GM19023 (cell line): ENCODE data around the gene VIPR1.

Source experiments
- ATAC-seq: cut with Tn5 transposase; IDR thresholded peaks from one replicate; pipeline ENCODE4 v1.9.1; 2021; ENCODE audit warnings: mild to moderate bottlenecking, moderate library complexity; ENCODE audit not compliant: unreplicated experiment

VIPR1 gene

DNA sequence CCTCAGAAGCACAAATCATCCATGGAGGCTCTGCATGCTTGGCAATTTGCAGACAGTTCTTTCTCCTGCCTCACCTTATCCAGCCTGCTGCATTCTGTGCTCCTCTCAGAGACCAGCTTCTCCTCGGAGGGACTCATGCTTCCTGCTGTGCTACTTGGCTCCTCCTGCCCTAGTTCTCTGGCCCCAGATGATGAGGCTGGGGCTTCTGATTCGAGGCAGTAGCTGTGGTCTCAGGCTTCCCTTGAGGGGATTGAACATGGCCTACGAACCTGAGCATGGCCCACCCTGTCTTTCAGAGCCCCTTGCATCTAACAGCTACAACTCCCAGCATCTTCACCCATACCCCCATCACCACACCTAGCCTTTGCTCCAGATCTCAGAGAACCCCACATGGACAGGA, 6.7 kb downstream of the VIPR1 start:
- ATAC-seq: no peak

DNA sequence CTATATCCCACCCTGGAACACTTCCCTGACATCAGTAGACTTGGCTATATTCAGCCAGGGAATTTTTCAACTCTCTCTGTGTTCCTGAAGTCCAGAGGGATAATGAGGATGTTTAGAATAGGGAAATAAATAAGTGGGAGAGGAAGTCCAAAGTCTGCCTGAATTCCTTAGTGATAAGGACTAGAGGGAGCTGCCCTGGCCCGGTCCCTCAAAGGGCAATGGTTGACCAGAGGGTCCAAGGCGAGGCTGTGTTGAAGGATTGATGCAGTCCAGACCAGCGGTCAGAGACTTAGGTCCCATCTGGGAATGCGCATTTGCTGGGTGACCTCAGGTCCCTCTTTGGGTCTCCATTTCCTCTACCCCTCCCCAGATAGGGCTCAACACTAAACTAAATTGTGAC, 7.9 kb downstream of the VIPR1 start:
- no peak for ATAC-seq

DNA sequence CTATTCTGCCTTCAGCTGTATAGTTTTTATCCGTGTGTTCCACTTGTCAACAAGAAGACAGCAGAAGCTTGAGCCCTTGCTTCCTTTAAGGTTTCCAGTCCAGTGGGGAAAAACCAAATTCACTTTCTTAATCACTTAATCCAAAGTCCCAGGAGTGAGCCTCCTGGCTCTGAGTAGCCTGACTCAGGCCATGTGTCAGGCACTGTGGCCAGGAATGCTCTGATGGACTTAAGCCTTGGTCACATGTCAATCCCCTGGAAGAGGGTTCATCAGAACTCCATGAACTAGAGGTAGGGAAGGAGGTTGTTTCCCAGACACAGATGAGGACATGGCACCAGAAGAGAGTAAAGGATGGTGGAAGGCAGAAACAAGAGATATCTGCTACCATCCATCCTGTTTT, 8.8 kb downstream of the VIPR1 start:
- no peak for ATAC-seq

DNA sequence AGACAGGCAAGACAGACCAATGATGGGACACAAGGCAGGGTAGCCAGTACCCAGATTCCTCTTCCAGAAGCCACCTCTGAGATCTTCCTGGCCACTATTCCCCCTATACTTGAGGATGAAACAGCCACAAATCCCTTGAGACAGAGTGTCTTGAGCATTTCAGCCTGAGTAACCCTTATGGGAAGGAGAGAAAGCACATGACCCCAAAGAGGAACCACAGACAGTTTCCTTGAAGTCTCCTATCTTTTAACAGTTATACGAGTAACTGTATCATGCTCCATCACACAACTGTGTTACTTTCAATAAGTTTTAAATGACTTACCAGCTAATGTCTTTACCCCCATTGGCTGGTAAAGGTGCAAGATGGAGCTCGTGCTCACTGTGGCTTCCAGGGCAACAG, 9.3 kb downstream of the VIPR1 start:
- ATAC-seq: no peak

DNA sequence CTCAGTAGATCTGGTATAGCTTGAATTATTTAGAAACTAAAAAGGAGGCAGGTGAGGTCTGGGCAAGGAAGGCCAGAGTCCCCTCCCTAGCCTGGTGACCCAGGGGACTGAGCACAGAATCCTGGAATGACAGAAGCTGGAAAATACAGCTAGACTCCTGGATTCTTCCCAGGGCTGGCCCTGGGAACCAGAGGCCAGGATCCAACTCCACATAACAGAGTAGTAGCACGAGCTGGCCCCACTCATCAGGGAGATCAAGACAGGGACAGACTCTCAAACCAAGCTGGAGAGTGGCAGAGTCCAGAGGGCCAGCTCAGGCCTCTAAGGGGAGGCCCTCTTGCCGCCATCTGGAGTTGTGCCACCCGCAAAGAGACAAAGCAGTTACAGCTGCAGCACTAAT, 10.7 kb downstream of the VIPR1 start:
- ATAC-seq: no peak

DNA sequence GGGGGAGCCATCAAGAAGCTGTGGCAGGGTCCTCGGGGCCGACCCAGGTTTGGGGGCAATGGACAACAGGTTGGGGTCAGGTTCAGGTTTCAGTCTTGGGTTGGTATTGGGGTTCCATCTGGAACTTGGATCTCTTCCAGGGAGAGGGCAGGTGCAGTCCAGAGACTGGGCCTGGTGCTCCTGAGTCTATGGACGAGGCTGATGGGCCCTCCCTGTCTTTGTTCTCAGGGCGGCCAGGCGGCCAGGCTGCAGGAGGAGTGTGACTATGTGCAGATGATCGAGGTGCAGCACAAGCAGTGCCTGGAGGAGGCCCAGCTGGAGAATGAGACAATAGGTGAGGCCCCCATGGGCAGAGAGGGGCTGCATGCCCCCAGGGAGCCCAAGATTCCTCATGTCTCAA, 11.1 kb downstream of the VIPR1 start:
- no peak for ATAC-seq

DNA sequence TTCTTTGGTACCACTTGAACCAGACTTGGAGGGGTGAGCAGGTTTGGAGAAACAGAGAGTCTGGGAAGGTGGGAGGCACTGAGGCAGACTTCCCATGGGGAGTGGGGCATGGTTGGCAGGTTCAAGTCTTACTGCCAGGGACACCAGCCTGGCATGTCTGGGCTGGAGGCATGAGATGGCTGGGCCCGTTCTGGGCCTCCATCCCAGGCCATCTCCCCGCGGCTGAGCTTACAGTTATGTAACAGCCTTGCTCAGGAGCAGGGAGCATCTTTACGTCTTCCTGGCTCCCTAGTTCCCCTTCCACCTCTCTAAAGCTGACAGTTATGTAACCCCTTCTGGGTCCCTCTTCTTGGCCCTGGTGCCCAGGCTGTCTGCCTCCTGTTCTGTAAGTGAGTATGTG, 12.4 kb downstream of the VIPR1 start:
- no peak for ATAC-seq

DNA sequence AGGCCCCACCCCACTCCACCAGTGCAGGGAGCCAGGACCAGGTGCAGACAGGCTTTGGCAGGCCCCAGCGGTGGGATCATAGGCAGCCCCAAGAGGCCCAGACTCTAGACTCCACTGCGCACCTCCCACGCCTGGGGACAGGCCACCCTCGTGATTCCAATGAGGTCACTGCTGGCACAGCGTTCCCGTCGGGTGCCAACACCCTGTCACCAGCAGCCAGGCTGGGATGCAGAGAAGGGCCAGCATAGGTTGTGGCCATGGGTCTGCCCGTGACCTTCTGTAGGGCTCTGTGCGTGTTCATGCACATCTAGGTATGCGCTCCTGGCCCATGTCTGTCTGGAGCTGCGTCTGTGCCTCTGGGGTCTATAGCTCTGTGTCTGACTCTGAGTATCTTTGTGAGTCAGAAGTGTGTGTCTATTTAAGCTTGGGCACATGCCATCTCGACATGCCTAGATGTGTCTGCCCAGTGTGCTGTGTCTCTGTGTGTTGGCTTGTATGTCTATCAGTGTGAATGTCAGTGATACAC, 13.0 kb downstream of the VIPR1 start:
- ATAC-seq: no peak

DNA sequence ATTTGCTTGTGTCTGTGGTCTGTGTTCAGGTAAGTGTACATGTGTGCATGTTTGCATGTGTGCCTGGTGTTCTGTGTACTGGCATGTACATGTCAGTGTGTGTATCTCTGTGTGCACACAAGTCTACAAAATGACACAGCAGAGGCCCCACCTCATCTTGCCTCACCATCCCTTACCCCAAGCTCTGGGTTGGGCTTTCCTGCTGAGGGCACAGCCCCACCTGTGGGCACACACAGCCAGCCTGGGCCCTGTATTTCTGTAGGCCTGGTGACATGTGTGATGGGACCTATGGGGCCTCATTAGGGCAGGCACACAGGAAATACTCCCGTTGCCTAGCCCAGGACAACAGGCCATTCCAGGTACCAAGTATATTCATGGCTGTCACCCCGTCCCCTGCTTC, 13.5 kb downstream of the VIPR1 start:
- ATAC-seq: no peak

DNA sequence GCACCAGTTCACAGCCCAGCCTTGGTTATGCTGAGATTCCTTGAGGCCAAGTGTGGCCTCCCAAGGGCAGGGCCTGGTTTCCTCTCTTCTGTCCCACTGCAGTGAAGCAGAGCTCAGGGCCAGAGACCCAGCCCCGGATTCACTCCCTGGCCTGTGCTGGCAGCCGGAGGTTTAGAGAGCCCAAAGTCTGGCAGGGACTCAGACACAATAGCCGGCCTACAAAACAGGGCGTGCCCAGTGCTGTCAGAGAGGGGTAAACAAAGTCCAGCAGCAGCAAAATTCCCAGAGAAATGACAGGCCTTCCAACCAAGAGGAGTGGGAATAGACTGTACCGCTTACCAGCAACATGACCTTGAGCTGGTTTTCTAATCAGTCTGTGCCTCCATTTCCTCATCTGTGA, 14.0 kb downstream of the VIPR1 start:
- ATAC-seq: no peak

DNA sequence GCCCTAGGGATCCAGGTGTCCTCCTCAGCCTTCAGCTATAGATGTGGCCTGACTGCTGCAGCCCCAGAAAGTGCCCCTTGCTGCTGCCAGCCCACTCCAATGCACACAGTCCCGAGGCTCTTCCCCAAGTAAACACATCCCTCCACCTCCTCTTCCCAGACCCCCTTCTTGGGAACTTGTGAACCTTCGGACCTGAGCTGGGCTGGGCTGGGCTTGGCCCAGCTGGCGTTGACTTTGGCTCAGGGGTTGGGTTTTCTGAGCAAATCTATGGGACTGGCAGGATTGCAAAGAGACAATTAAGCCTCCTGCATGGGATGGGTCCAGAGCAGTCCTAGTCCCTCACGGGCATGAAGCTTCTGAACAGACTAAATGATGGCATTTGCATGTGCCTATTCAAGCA, 14.7 kb downstream of the VIPR1 start:
- ATAC-seq: no peak

DNA sequence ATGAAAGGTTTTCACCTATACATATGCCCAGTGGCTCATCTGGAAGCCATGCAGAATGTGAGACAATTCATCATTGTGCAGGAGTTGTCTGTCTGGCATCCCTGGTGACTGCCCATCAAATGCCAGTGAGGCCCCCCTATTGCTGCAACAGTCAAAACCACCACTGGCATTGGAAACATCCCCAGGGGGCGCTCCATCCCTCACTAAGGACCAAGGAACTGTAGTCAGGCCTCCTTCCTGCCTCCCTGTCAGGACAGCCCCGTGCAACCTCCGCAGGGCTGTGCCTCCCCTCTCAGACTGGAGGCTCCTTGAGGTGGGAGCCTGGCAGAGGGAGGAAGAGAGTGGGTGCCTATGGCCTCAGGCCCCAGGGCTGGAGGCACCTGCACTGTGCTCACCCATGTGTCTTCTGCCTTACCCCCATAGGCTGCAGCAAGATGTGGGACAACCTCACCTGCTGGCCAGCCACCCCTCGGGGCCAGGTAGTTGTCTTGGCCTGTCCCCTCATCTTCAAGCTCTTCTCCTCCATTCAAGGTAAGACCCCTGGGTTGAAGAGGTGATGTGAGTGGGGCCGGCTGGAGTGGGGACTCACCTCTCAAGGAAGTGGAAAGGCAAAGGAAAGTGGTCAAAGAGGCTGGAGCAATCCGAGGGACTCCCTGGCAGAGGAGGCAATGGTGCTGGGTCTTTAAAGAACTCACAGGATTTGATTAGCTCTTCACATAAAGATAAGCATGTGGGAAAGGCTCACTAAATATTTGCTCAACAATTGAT, 16.5 kb downstream of the VIPR1 start:
- ATAC-seq: no peak

DNA sequence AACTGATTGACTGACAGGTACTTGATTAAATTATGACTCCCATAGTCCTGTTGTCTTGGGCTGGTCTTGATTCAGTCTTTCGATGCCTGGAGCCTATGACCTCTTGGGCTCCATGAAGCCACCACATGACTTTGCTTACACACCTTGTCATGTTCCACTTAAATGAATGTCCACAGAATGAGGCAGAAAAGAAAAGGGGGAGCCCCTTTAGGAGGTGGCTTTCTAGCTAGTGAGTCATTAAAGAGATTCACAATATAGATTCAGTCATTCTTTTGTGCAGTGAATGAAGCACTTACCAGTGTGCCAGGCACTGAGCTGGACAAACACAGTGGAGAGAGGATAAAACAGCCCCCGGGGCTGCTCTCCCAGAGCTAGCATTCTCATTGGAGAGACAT, 17.1 kb downstream of the VIPR1 start:
- ATAC-seq: no peak

DNA sequence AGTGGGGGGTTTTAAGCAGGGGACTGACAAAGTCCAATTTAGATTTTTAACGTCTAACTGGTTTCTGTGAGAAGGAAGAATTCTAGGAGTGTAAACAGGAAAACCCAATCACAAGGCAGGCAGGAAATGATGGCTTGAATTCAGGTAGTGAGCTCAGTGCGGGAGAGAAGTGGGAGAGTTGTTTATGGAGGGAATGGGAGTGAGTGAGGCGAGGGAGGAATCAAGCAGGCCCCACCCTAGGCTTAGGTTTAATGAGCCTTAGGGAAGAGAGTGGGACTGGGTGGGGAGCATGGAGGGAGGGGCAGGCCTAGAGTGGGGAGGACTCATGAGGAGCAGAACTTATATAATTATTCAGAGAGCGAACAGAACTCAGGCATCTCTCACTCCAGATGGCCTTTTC, 17.9 kb downstream of the VIPR1 start:
- no peak for ATAC-seq

DNA sequence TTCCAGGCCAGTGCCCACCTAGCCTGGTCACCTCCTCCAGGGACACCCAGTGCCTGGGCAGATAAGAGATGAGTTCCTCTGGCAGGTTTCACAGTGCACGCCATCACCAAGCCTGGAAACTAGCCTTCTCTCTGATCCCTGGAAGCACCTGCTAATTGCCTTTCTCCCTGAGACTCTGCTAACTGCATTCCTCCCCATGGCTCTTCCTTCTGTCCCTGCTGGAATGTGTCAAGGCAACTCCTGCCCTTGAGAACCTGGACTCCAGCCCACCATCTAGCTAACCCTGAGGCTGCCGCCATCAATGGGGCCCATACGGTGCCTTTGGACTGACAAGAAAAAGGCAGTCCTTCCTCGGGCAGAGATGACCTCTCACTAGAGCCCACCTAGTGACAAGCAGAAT, 18.5 kb downstream of the VIPR1 start:
- ATAC-seq: no peak

DNA sequence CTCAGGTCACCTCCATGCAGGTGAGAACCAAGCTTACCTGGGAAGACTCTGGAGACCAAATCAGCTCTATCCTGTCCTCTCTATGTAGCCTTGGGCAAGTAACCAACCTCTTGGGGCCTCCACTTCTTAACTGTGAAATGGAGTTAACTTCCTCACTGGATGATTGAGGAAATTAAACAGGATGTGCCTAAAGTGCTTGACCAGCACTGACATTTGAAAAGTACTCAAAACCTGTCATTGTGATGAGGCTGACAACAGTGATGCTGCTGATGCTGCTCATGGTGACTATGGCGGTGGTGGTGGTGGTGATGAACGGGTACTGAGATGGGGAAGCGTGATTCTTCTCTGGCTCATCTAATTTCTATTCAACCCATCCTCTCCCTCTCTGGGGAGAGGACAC, 22.3 kb downstream of the VIPR1 start:
- ATAC-seq: no peak

DNA sequence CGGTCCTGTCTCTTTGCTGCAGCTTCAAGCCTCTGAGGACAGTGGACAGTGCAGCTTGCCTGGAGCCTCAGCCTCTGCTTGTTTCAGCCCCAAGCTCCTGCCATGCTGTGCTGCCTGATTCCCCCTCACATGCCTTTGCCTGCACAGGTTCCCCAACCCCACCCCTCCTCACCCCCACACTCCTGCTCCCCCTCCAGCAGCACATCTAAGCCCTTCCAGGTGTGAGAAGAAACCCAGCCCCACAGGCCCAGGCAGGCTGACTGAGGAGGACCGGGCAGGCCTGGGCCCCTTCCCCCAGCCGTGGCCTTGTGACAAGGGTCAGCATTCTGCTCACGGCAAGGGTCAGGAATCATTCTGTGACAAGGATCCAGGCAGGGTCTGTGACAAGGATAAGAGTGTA, 22.8 kb downstream of the VIPR1 start:
- no peak for ATAC-seq

DNA sequence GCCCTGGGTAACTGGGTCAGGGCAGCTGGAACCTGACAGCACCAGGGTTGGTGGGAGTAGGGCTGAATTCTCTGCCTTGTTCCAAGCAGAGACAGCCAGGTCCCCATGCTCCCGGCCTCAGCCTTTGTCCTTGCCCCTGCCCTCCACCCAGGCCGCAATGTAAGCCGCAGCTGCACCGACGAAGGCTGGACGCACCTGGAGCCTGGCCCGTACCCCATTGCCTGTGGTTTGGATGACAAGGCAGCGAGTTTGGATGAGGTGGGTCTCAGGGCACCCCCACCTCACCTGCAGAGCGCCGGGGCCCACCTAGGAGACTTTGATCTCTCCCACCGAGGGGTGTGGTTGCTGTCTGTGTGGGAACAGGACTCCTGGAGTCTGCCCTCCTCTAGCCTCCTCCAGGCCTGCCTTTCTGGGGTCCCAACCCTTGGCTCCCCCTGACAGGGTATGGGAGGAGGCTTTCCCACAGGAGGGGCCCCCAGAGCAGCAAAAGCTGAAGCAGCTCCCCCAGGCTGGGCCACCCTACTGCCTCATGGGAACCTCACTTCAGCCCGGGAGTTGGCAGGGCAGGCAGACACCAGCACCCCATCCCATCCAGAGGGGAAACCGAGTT, 23.4 kb downstream of the VIPR1 start:
- ATAC-seq: no peak

DNA sequence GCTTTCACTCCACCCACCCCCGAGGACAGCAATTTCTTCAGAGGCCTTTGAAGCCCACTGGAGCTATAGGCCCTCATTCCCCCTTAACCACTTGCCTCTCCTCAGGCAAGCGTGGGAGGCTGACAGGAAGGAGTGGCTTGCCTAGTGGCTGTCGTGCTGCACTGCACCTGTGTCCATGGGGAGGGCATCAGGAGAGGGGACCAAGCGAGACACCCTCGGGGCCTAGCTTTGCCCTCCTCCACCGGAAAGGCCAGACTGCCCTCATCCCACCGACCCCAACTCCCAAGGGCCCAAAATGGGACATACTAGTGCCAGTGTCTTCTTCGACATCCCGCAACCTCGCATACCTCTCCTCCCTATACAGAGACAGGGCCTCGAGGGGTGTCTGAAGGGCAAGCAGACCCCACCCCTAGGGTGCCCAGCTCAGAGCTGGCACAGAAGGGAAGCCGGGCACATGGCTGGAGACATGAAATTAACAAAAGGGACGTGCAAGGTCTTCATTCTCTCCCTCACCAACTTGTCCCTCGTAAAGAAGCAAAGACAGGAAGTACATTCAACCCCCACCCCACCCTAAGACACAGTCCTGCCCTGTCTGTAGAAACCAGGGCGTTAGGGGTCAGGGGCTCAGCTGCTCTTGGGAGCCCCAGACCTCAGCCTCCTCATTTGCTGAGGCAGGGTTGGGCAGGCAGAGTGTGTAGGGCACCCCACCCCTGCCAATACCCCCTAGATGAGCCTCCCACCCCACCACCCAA, 24.3 kb downstream of the VIPR1 start:
- ATAC-seq: peak; percentile 54

DNA sequence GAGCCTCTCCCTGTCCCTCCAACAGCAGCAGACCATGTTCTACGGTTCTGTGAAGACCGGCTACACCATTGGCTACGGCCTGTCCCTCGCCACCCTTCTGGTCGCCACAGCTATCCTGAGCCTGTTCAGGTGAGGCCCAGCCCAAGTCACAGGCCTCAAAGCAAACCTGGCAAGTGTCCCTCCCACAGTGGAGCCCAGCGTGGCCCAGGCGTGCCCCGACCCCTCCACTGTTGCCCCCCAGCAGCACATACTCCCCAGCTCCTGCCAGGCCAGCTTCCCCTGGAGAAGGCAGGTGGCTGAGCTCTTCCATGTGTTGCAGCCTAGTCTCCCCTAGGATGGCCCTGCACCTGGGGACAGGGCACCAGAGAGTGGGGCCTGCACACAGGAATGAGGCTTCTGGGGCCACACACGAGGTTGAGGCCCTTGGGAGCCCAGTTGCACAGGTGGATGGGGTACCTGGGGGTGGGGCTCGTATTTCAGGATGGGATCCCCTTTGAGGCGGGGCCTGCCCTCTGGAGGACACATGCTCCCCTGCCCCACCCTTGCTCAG, 25.0 kb downstream of the VIPR1 start:
- no peak for ATAC-seq

DNA sequence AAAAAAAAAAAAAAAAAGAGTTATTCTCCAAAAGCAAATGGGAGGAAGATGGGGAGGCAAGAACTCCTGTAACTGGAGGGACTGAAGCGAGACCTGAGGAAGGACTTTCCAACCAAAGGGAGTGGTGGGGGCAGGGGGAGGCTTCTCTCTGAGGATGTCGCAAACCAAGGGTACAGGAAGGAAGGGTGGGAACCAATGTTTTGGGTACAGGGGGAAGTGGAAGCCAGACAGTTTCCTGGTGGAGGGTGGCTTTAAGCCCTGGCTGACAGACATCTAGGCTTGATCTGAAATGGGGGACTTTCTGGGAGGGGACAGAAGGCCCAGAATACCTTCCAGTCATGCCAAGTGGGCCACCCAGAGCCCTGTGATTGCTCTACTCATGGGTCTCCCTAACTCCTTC, 27.0 kb downstream of the VIPR1 start:
- ATAC-seq: no peak

DNA sequence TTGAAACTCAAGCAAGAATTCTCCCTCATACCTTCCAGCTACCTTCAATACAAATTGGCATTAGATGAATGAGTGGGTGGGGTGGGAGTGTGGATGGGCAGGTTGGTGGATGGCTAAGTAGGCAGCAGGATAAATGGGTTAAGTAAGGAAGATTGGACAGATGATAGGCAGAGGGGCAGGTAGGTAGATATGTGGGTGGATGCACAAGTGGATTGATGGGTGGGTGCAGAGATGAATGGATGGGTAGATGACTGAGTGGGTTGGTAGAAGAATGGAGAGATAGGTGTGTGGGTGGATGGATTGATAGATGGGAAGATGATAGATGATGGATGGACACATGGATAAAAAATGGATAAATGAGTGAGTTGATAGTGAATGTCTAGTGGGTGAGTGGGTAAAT, 27.6 kb downstream of the VIPR1 start:
- no peak for ATAC-seq
